ENCODE data around the gene LAMA3.

GRCh38 chr18:23714576-23714975 lies 25.3 kb downstream of the LAMA3 start:
- TF ChIP-seq ZNF713 (CRISPR knock-in tag; IDR thresholded peaks at IDR 0.05) (no peak), ZNF782 (CRISPR knock-in tag; IDR thresholded peaks at IDR 0.05; ENCODE audit: borderline replicate concordance) (no peak)
